HG03108 (cell line): ENCODE measurements around the gene BRSK1.

Experiments used
- ATAC-seq: cut with Tn5 transposase; IDR thresholded peaks from one replicate; pipeline ENCODE4 v1.9.1; 2021; ENCODE audit warnings: moderate library complexity; ENCODE audit not compliant: unreplicated experiment

Gene BRSK1

GRCh38 chr19:55253842-55254624, 29.8 kb upstream of the BRSK1 start:
- ATAC-seq = peak; percentile 32

- no peak for ATAC-seq
Measured at GRCh38 chr19:55254625-55254977, 29.2 kb upstream of the BRSK1 start.

- no peak for ATAC-seq
Measured at GRCh38 chr19:55255618-55256423, 28.0 kb upstream of the BRSK1 start.

GRCh38 chr19:55256562-55257460, 27.0 kb upstream of the BRSK1 start:
- ATAC-seq = no peak

- no peak for ATAC-seq
Measured at GRCh38 chr19:55257461-55258420, 26.1 kb upstream of the BRSK1 start.

GRCh38 chr19:55258476-55258827, 25.3 kb upstream of the BRSK1 start:
- peak; percentile 5 for ATAC-seq

- peak; percentile 60 for ATAC-seq
Measured at GRCh38 chr19:55258828-55259539, 24.8 kb upstream of the BRSK1 start, which contains the start of gene PPP6R1. TSS of gene PPP6R1 (minus strand) at chr19:55259017. CDS start at chr19:55247103, 11,914 bp downstream.

- no peak for ATAC-seq
Measured at GRCh38 chr19:55259540-55260210, 24.1 kb upstream of the BRSK1 start.

GRCh38 chr19:55261671-55262126, 22.1 kb upstream of the BRSK1 start:
- no peak for ATAC-seq

- no peak for ATAC-seq
Measured at GRCh38 chr19:55262359-55262758, 21.4 kb upstream of the BRSK1 start.

- no peak for ATAC-seq
Measured at GRCh38 chr19:55264531-55264930, 19.3 kb upstream of the BRSK1 start.

GRCh38 chr19:55265173-55265572, 18.6 kb upstream of the BRSK1 start:
- no peak for ATAC-seq

- no peak for ATAC-seq
Measured at GRCh38 chr19:55265723-55266386, 17.9 kb upstream of the BRSK1 start.

- no peak for ATAC-seq
Measured at GRCh38 chr19:55266404-55266803, 17.4 kb upstream of the BRSK1 start.

GRCh38 chr19:55266840-55267239, 17.0 kb upstream of the BRSK1 start:
- ATAC-seq = no peak

GRCh38 chr19:55269299-55269698, 14.5 kb upstream of the BRSK1 start:
- ATAC-seq = no peak

- no peak for ATAC-seq
Measured at GRCh38 chr19:55270172-55270942, 13.4 kb upstream of the BRSK1 start.

- ATAC-seq = no peak
Measured at GRCh38 chr19:55272142-55272541, 11.7 kb upstream of the BRSK1 start.
